IPS-18c (cell line): ENCODE data around the gene LIPI.
"Not testable (repeated sequence)": the region's sequence is repeated elsewhere in the genome, so short reads cannot be mapped to it uniquely, and the experiment has no call there.

Experiments used
- H3K4me3 ChIP-seq: 2 replicates; pipeline ENCODE4 v1.7.0; 2013; ENCODE audit warnings: low read depth, mild to moderate bottlenecking, low read length, moderate library complexity; ENCODE audit not compliant: insufficient read depth
- H3K9me3 ChIP-seq: one replicate; pipeline ENCODE4 v1.6.1; 2013; ENCODE audit warnings: mild to moderate bottlenecking, low read length, moderate library complexity; ENCODE audit not compliant: control insufficient read depth, insufficient read depth

Gene LIPI

DNA sequence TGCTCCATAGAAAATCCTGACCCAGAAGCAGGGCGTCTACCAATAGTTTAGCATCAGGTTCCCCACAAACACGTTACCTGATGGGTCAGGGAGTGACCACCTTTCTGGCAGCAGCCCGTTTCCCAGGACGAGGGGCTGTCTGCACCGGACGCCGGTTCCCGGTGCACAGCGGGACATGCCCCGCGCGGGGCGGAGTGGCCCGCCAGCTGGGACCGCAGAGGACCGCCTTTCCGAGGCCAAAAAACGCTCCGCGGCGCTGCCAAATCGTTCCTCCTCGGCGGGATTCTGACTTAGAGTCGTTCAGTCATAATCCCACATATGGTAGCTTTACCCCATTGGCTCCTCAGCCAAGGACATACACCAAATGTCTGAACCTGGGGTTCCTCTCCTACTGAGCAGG lies 126.1 kb downstream of the LIPI start:
- Histone ChIP-seq H3K9me3 (no peaks in the 10 kb centered on the region), H3K4me3 (no peak overlapping the region)

DNA sequence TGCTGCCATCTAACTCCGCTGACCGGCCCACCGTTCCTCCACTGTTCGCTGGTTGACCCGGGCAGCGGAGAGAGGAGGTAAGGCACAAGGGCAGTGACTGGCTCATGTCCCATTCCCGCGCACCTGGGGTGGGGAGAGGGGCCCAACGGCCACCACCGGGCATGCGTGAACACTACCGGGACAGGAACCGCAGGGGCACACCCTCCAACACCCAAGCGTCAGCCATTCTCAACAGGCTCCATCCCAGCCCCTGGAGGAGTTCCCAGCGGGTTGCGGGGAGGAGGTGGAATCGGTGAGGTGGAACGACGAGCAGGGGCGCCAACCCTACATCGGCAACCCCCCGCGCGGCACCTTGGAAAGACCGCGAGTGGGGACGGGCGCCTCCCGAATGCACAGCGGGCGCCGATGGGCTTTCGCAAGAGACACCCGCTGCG lies 126.7 kb downstream of the LIPI start:
- Histone ChIP-seq H3K9me3 (no peaks in the 10 kb centered on the region), H3K4me3 (no peak overlapping the region)

DNA sequence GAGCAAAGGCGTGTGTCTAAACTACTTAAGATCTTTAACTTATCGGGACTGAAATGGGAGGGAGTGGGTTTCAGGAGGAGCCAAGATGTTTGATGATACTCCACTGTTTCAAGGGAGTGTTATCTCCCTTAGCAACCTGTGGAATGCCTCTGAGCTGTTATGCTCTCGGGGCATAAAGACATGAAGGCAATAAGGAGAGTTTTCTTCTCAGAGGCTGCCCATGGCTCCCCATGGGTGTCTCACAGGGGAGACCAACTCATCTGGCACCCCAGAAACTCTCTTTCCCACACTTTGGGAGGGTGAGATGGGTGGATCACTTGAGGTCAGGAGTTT lies 130.0 kb downstream of the LIPI start:
- no peaks in the 10 kb centered on the region for H3K9me3 ChIP-seq

DNA sequence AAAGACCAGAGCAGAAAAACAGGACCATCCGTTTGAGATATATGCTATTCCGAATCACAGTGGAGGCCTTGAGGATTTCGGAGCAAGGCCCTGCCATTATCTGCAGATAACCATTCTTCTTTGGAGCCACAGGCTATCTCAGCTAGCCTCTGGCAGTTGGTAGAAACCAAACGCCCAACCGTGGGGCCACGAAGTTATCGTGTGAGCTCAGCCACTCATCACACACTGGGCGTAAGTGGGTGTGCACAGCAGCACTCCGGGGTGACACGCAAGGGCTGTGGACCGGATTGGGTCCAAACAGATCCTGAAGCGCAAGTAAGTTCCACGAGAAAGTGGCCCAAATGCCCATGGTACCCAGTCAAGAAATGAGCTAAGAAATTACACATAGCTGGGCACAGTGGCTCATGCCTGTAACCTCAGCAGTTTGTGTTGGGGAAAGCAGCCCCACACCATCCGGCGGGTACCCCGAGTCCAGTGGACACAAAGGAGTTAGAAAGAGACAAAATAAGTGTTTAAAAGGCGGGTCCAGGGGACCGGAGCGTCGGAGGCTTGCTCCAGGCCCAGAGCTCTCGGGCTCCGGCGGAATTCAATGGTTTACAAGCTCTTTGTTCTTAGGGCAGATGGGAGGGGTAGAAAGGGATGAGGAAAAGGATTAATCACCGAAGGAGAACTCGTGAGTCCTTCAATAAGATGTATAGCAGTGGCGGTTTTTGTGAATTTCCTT lies 130.6 kb downstream of the LIPI start:
- H3K4me3 ChIP-seq = no peak overlapping the region
- no peaks in the 10 kb centered on the region for H3K9me3 ChIP-seq

More for the DNA sequence above, 130.0 kb downstream of the LIPI start:
- no peak overlapping the region for H3K4me3 ChIP-seq

DNA sequence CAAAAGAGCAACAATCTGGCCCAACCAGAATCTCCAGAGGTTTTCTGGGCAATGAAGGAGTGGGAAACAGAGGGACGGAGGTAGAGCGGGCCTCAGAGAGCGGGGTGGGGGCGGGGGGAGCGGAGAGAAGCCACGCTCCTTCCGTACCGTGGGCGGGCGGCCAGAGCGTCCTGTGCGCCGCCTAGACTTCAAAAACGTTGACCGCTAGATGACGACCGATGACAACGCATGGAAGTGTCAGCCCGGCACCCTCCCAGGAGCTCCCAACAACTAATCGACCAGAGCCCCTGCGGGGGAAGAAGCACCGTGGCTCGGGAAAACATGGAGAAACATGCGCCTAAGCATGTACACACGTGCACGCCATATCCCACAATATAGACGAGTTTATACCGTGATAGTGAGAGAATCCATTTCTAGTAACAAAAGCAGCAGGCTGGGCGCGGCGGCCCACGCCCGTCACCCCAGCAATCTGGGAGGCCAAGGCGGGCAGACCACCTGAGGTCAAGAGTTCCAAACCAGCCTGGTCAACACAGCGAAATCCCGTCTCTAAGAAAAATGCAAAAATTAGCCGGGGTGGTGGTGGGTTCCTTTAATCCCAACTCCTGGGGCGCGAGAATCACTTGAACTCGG lies 131.9 kb downstream of the LIPI start:
- no peaks in the 10 kb centered on the region for H3K9me3 ChIP-seq
- no peak overlapping the region for H3K4me3 ChIP-seq

DNA sequence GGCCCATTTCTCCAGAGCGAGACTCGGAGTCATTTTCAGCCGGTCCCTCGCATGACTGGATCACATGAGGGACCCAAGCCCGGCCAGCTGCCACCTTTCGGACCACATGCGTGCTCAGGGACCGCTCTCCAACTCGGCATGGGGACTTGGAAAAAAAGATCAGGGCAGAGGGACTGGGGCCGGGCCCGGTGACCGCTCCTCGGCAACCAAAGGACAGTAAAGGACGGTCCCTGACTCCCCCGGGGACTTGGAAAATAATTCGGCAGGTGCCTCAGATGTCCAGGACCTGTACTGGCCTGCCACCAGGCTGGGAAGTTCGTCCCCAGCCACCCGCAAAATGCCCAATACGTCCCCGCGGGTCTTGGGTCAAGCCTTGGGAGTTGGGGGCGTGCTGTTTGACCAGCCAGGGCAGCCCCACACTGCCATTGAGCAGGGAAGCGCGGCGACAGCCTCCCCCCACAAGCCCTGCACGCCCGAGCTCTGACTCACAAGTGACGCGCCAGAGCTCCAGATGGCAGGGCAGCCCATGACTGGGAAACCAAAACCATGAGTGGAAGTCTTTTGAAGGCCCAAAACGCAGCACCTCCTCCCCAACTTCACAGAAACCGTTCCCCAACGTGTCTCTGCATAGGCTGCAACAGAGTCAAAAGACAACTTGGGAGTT lies 134.5 kb downstream of the LIPI start:
- no peaks in the 10 kb centered on the region for H3K9me3 ChIP-seq
- H3K4me3 ChIP-seq = no peak overlapping the region

DNA sequence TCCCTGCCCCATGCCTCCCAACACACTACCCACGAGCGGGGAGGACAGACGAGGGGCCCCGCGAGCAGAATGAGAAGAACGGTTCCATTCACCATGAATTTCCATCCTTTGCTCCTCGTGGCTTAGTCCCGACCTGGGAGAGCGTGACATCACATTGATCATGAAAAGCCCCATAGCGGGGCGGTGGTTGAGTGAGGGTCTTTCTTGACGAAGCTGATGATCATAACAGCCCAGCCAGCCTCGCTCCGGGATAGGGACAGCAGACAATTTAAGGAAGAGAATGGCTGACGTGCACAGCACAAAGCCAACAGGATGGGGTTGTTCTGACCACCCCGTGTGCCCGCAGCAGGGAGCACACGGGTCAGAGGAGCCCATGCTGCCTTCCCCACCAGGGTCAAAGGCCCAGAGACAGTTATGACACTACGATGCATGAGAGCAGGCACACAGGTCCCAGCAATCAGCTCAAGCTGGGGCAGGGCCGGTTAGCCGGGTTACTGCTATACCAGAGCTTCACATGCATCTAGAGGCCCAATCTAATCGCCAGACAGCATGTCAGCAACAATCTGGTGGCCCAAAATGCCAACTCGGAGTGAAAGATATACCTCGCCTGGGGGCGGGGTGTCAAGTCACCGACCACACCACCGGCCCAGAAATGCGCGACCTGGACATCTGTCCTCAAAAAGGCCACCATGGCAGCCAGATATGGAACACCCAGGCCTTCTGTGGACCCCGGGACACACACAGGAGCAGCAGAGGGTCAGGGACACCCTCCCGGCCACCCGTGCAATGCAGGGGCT lies 135.2 kb downstream of the LIPI start:
- no peaks in the 10 kb centered on the region for H3K9me3 ChIP-seq
- no peak overlapping the region for H3K4me3 ChIP-seq

DNA sequence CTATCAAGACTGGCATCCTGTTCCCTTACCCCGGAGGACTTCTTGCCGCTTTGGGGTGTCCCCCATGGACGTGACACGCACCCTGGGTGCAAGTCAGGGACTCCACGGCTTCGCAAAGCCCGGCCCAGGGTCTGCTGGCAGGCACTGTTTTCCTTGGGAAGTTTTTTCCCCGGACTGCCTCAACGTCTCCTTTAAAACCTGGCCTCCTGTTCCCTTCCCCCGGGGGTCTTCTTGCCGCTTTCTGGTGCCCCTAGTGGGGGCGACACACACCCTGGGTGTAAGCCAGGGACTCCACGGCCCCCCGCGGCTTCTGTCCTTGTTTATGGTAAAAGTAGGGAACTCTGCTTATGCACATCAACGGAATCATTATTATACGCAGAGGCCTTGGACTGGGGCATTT lies 136.6 kb downstream of the LIPI start:
- Histone ChIP-seq H3K9me3 (no peaks in the 10 kb centered on the region), H3K4me3 (no peak overlapping the region)

DNA sequence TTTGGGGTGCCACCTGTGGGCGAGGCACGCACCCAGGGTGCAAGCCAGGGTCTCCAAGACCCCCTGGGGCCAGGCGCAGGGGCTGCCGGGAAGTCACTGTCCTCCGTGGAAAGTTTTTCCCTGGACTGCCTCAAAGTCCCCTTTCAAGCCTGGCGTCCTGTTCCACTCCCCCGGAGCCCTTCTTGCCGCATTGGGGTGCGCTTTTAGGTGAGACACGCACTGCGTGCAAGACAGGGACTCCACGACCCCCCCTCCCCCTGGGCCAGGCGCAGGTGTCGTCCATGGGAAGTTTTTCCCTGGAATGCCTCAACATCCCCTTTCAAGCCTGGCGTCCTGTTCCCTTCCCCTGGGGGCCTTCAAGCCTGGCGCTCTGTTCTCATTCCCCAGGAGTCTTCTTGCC lies 137.1 kb downstream of the LIPI start:
- Histone ChIP-seq H3K4me3 (no peak overlapping the region), H3K9me3 (no peaks in the 10 kb centered on the region)

DNA sequence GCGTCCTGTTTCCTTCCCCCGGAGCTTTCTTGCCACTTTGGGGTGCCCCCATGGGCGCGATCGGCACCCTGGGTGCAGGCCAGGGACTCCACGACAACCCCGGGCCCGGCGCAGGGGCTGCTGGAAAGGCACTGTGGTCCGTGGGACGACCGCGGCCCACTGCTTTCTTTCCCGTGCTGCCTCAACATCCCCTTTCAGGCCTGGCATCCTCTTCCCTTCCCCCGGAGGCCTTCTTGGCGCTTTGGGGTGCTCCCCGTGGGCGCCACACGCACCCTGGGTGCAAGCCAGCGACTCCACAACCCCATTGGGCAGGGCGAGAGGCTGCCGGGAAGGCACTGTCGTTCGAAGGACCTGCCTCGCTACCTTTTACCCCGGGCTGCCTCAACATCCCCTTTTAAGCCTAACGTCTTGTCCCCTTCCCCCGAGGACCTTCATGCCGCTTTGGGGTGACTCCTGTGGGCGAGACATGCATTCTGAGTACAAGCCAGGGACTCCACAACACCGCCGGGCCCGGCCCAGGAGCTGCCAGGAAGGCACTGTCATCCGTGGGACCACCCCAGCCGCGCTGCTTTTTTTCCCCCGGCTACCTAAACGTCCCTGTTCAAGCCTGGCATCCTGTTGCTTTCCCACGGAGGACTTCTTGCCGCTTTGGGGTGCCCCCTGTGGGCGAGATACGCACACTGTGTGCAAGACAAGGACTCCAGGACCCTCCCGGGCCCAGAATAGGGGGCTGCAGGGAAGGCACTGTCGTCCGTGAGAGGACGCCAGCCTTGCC lies 137.8 kb downstream of the LIPI start:
- Histone ChIP-seq H3K9me3 (no peaks in the 10 kb centered on the region), H3K4me3 (no peak overlapping the region)

DNA sequence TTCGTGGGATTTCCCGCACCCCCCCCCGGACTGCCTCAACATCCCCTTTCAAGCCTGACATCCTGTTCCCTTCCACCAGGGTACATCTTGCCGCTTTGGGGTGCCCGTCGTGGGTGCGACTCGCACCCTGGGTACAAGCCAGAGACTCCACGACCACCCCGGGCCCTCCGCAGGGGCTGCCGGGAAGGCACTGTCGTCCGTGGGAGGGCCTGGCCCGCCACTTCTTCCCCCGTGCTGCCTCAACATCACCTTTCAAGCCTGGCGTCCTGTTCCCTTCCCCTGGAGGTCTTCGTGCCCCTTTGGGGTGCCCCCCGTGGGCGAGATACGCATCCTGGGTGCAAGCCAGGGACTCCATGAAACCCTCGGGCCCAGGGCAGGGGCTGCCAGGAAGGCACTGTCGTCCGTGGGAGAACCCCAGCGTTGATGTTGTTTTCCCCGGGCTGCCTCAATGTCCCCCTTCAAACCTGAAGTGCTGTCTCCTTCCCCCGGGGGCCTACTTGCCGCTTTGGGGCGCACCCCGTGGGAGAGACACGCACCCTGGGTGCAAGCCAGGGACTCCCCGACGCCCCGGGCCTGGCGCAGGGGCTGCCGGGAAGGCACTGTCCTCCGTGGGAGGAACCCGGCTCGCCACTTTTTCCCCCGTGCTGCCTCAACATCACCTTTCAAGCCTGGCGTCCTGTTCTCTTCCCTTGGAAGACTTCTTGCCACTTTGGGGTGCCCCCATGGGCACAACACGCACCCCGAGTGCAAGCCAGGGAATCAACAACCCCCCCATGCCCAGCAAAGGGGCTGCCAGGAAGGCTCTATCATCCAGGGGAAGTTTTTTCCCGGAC lies 138.6 kb downstream of the LIPI start:
- Histone ChIP-seq H3K4me3 (no peak overlapping the region), H3K9me3 (no peaks in the 10 kb centered on the region)

DNA sequence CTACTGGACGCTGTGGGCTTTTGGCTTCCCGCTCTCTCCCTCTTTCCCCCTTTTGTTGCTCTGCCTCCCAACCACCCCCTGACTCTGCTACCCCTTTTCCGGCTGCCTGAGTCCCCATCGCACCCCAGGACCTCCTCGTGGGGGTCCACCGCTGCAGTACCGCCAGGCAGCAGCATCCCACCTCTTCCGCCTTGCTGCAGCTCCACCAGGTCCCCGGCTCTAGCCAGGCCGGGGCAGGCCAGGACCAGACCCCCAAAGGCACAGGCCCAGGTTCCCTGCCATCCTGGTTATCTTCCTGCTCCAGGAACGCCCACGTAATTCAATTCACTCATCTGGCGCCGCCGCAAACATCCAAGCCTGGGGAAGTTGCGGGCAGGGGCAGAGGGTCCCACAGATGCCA lies 139.8 kb downstream of the LIPI start:
- H3K9me3 ChIP-seq = no peaks in the 10 kb centered on the region
- H3K4me3 ChIP-seq = no peak overlapping the region

DNA sequence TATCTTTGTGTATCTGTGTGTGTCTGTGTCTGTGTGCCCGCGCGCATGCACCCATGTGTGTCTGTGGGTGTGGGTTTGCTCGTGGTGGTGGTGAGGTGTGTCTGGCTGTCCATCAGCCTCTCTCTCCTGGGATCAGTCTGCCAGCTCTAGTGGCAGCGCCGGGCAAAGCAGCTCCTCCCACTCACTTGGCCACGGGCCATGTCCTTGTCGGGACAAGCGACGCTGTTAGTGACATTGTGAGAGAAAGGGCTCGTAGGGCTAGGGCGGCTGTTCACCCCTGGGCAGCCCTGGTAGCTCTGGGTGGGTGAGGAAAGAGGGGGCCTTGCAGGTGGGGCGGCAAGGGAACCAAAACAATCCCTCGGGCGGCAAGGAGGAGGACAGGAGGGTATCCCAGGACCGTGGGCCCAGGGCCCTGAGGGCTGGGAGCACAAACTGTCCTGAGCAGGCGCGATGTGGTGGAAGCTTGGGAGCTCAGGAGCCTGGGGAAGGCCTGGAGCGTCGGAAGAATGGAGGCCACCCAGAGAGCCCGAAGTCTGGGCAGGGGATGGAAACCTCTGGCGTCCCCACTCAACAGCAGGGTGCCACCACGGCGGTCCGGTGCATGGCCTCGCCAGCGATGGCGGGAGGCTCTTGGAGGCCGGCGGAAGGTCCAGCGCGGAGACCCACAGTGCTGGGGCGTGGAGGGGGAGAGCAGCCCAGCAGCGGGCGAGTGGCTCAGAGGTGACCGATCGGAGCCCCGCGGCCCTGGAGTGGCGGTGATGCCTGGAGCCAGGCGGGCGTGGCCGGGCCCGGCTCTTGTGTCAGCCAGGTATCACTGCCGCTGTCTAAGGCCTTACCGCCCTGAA lies 140.5 kb downstream of the LIPI start:
- Histone ChIP-seq H3K9me3 (no peaks in the 10 kb centered on the region), H3K4me3 (no peak overlapping the region)

DNA sequence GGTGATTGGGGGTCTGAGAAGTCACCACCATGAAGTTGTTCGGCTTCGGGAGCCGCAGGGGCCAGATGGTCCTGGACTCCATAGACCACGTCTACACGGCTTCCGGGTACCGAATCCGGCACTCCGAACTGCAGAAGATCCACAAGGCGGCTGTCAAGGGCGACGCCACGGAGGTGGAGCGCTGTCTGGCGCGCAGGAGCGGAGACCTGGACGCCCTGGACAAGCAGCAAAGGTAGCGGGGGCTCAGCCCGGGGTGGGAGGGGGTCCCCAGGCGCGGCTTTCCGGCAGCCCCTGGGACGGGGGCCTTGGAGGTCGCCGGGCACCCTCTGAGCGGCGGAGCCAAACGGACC lies 146.5 kb downstream of the LIPI start:
- Histone ChIP-seq H3K9me3 (no peaks in the 10 kb centered on the region), H3K4me3 (peak overlapping the region; percentile 36; the same call in 1 of the 2 replicates)

DNA sequence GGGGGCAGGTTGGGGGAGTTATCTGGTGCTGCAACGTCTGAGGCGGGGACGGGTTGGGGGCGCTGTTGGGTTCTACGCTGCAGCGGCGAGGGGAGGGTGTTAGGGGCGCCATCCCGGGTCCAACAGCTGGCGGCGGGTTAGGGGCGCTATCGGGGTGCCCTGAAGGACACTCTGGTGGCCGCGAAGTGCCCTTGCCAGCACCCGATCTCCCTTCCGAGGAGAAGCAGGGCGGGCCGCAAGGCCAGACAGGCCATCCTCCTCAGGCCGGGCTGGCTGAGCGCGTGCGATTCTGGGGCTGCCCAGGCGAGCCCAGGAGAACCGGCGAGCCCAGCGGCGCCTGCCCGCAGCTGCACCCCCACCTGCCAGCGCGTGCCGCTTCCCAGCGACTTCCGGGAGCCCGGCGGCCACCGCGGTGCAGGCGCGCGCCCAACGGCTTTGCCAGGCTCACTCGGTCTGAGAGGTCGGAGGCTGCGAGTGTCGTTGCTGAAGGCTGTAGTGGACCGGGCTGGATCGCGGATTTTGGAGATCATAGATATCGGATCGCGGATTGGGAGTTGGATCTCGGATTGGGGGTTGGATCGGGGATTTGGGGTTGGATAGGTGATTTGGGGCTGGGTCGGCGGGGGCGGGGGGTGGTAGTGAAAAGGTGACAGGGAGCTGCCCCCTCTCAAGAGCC lies 147.0 kb downstream of the LIPI start:
- H3K4me3 ChIP-seq = peak overlapping the region; percentile 36; the same call in 1 of the 2 replicates
- not testable (repeated sequence) for H3K9me3 ChIP-seq
